Measurements from ENCODE around the gene AFDN.

DNA sequence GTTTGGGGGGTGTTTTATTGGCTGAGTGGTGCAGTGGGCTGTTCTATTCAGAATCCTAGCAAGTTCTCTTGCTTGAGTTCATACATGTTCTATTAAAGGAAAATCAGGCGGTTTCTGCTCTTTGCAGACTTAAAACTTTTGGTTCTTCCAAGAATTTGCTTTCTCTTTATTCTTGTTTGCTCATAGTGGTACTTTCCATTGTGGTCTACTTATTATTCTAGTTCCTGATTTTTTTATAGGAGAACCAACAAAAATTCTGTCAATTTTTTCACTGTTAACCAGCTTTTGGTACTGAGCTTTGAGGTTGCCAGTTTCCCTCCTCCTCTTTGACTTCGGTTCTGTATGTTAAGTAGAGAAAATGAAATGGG lies 6.7 kb downstream of the AFDN start:
- TF ChIP-seq POLR2A (IDR thresholded peaks at IDR 0.05), result no peak
- no peak for TF ChIP-seq CTCF (IDR thresholded peaks at IDR 0.05)
